Neuronal stem cell (in vitro differentiated cells): ENCODE data around the gene EHD1.

Experiments used
- DNase-seq: peaks from one replicate; pipeline ENCODE4 v3.0.0-alpha.2; 2013; ENCODE audit warnings: low spot score
- H2AFZ ChIP-seq: one replicate; pipeline ENCODE4 v1.6.1; 2013; ENCODE audit warnings: mild to moderate bottlenecking, low read length, inconsistent platforms
- H2AK5ac ChIP-seq: 2 replicates; pipeline ENCODE4 v1.6.1; 2013; ENCODE audit warnings: low read depth, mild to moderate bottlenecking, inconsistent platforms, low read length, moderate library complexity, mixed read lengths
- H2BK120ac ChIP-seq: 2 replicates; pipeline ENCODE4 v1.6.1; 2013; ENCODE audit warnings: low read depth, mild to moderate bottlenecking, inconsistent platforms, low read length, moderate library complexity, mixed read lengths
- H2BK12ac ChIP-seq: one replicate; pipeline ENCODE4 v1.6.1; 2013; ENCODE audit warnings: low read length, inconsistent platforms
- H2BK15ac ChIP-seq: 2 replicates; pipeline ENCODE4 v1.6.1; 2013; ENCODE audit warnings: mild to moderate bottlenecking, low read length, inconsistent platforms, mixed read lengths
- H2BK5ac ChIP-seq: one replicate; pipeline ENCODE4 v1.6.1; 2013; ENCODE audit warnings: inconsistent platforms, mild to moderate bottlenecking, low read length, moderate library complexity
- H3K14ac ChIP-seq: one replicate; pipeline ENCODE4 v1.6.1; 2013; ENCODE audit warnings: low read length, inconsistent platforms
- H3K18ac ChIP-seq: 2 replicates; pipeline ENCODE4 v1.6.1; 2013; ENCODE audit warnings: low read length, inconsistent platforms
- H3K23ac ChIP-seq: 2 replicates; pipeline ENCODE4 v1.6.1; 2013; ENCODE audit warnings: low read depth, mild to moderate bottlenecking, mixed read lengths, low read length, inconsistent platforms; ENCODE audit not compliant: poor library complexity
- H3K27ac ChIP-seq: replicated peaks from 3 replicates; pipeline ENCODE4 v1.5.1; 2013; ENCODE audit warnings: low read length, inconsistent platforms
- H3K27me3 ChIP-seq, 3 experiments: 2 replicates each; pipeline ENCODE4 v1.6.1; 2013; ENCODE audit warnings: low read length in 3 of 3, mild to moderate bottlenecking in 2 of 3, inconsistent platforms in 1 of 3, low read depth in 1 of 3, mixed read lengths in 1 of 3, moderate library complexity in 1 of 3; ENCODE audit not compliant: control insufficient read depth in 3 of 3, insufficient read depth in 3 of 3
- H3K36me3 ChIP-seq, 2 donors: replicated peaks in 1 of 2; 2 replicates each; pipeline ENCODE4 v1.6.1; 2013; ENCODE audit warnings: low read length in 2 of 2; ENCODE audit not compliant: control insufficient read depth in 2 of 2, insufficient read depth in 2 of 2
- H3K4ac ChIP-seq: 2 replicates; pipeline ENCODE4 v1.6.1; 2013; ENCODE audit warnings: inconsistent platforms, mild to moderate bottlenecking, low read length, moderate library complexity
- H3K4me1 ChIP-seq, 2 donors: 1 replicate in 1 of 2; 2 replicates in 1 of 2; pipeline ENCODE4 v1.6.1; 2013; ENCODE audit warnings: low read length in 2 of 2, low read depth in 1 of 2; ENCODE audit not compliant: control insufficient read depth in 2 of 2, insufficient read depth in 1 of 2
- H3K4me2 ChIP-seq: one replicate; pipeline ENCODE4 v1.6.1; 2013; ENCODE audit warnings: mild to moderate bottlenecking, low read length, inconsistent platforms; ENCODE audit not compliant: insufficient read depth, poor library complexity, severe bottlenecking
- H3K4me3 ChIP-seq, 2 donors: 2 replicates each; pipeline ENCODE4 v1.5.1; 2013; ENCODE audit warnings: low read length in 2 of 2, mild to moderate bottlenecking in 2 of 2, inconsistent platforms in 1 of 2, moderate library complexity in 1 of 2
- H3K79me1 ChIP-seq: one replicate; pipeline ENCODE4 v1.6.1; 2013; ENCODE audit warnings: low read depth, mild to moderate bottlenecking, inconsistent platforms, low read length, moderate library complexity
- H3K9ac ChIP-seq: one replicate; pipeline ENCODE4 v1.6.1; 2013; ENCODE audit warnings: mild to moderate bottlenecking, low read depth, low read length, inconsistent platforms; ENCODE audit not compliant: poor library complexity
- H3K9me3 ChIP-seq, 2 donors: replicated peaks in 1 of 2; 2 replicates each; pipeline versions ENCODE3 to v1.6.1; 2013; ENCODE audit warnings: low read length in 2 of 2, mild to moderate bottlenecking in 2 of 2, inconsistent platforms in 1 of 2, low read depth in 1 of 2, mixed read lengths in 1 of 2, moderate library complexity in 1 of 2; ENCODE audit not compliant: control insufficient read depth in 2 of 2, insufficient read depth in 1 of 2
- H4K8ac ChIP-seq: one replicate; pipeline ENCODE4 v1.6.1; 2013; ENCODE audit warnings: low read depth, mild to moderate bottlenecking, inconsistent platforms, low read length, moderate library complexity
- H4K91ac ChIP-seq: one replicate; pipeline ENCODE4 v1.6.1; 2013; ENCODE audit warnings: low read length, low read depth, mild to moderate bottlenecking, inconsistent platforms; ENCODE audit not compliant: poor library complexity
- WGBS, 2 donors: extraction: QIAGEN DNeasy Blood & Tissue Kit; methylation state at CpG; one replicate each; pipeline ENCODE4 v1.1.7; 2013; ENCODE audit warnings: missing lambda C conversion rate in 2 of 2, mixed read lengths in 1 of 2; ENCODE audit not compliant: insufficient read length in 2 of 2, insufficient replicate concordance in 1 of 2; ENCODE audit errors: extremely low coverage in 2 of 2; 5-methylcytosine and 5-hydroxymethylcytosine counted together

EHD1 gene

DNA sequence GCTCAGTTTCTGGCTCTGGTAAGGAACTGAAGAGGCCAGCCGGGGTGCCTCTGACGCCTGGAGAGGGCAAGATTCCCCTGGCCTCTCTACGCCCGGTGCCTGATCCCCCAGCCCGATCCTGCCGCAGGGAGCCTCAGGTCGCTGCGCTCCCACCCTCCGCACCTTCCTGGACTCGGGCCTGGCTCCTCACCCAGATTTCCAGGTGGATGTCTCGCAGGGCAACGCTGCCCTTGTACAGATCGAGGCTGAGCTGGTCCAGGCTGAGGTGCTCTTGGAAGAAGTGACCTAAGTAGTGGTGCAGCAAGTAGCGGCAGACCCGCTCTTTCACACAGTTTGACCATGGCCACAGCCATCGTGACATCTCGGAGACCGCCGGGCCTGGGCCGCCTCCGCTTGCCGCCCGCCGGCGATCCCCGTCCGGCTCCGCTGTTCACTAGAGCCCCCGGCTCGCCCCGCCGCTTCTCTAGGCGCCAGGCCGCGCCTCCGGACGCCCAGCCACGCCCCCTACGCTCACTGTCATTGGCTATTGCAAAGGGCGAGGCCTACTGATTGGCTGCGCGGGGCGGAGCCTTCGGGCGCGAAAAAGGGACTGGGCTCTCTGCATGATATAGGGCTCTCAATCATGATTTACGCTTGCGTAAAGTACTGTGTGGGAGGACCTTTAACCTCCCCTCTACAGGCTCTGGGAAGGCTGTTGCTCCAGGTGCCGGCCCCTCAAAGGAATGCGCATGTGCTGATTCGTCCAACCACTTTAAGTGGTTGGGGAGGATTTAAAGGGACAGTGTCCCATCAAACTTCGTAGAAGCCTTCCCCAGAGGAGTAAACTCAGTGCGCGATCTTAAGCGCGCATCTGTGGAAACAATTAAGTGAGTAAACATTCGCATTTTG lies 38.6 kb upstream of the EHD1 start, which contains the start of gene ATG2A:
Gene ATG2A (minus strand): TSS at position 435 of the 888 bp plus-strand sequence. CDS start 74 bp downstream, at position 361.
- no CpG with 5 or more reads among the region's 57 CpGs for WGBS, 2 donors
- DNase-seq: peak; percentile 99
- peak within 1 kb of the TSS; percentile 95 for H3K18ac ChIP-seq

DNA sequence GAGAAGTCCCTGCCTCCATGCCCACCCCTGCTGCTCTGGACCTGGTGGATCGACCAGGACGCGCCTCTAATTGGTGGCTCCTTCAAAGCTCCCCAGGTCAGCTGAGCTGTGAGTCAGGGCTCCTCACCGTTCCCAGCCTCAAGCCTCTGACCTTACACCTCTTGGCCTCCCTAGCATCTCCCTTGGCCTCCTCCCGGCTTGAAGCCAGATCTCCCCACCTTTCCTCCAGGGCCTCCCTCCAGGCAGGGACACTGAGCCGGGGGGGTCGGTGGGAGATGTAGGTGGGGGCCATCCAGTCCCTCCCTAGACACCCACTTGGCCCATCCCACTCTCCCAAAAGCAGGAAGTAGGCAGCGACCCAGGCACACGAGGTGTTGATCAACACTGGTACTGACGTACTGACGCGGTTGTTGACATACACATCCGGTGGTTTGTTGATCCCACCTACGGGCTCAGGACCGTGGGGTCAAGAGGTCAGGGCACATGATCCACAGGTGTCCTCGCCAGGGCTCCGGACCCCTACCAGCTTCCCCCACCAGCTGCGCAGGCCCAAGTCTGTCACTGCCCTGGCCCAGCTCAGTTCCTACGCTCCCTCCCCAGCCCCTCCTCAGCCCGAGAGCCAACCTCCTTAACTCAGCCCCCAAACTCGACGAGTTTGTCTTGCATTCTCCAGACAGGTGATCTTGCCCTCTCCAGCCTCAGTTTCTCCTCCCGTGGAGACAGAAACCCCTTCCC lies 37.8 kb upstream of the EHD1 start:
- Histone ChIP-seq H2AK5ac (peak overlapping the region; percentile 57), H3K79me1 (peaks cover 2% of the 10 kb centered on the region), H3K4me1 (peaks cover 6 to 10% of the 10 kb centered on the region in 2 donors), H3K23ac (peak overlapping the region; percentile 25), H3K27ac (no peak overlapping the region), H2BK5ac (peak overlapping the region; percentile 76), H3K4ac (no peak overlapping the region), H3K36me3 (peaks cover 11 to 19% of the 10 kb centered on the region in 2 donors), H3K18ac (peak overlapping the region; percentile 7), H2BK120ac (no peak overlapping the region), H4K91ac (no peak overlapping the region), H3K14ac (peak overlapping the region; percentile 3), H2BK12ac (no peak overlapping the region), H4K8ac (no peak overlapping the region), H3K4me2 (peak overlapping the region; percentile 90), H2AFZ (peak overlapping the region; percentile 64), H2BK15ac (peak overlapping the region; percentile 71), H3K9me3 (no peaks in the 10 kb centered on the region), H3K9ac (peak overlapping the region; percentile 97), H3K27me3 (no peaks in the 10 kb centered on the region), H3K4me3 (peak overlapping the region; percentile 69 to 96)
- no CpG with 5 or more reads among the region's 23 CpGs for WGBS, 2 donors
- DNase-seq: no peak

More for the DNA sequence above, 38.6 kb upstream of the EHD1 start, which contains the start of gene ATG2A:
- peak within 1 kb of the TSS; percentile 76 for H2BK5ac ChIP-seq
- no peak within 1 kb of the TSS for H2BK12ac ChIP-seq
- H3K9ac ChIP-seq: peak within 1 kb of the TSS; percentile 97
- peak within 1 kb of the TSS; percentile 93 for H3K4ac ChIP-seq
- no peak within 1 kb of the TSS for H4K8ac ChIP-seq
- H2AK5ac ChIP-seq: peak within 1 kb of the TSS; percentile 57
- peak within 1 kb of the TSS; percentile 72 for H3K14ac ChIP-seq
- no peaks in the 10 kb centered on the region for H3K27me3 ChIP-seq
- H3K23ac ChIP-seq: peak within 1 kb of the TSS; percentile 25
- no peak within 1 kb of the TSS for H2BK120ac ChIP-seq
- peak within 1 kb of the TSS; percentile 62 for H3K27ac ChIP-seq
- no peaks in the 10 kb centered on the region for H3K9me3 ChIP-seq
- peak within 1 kb of the TSS; percentile 71 for H2BK15ac ChIP-seq
- H2AFZ ChIP-seq: peak within 1 kb of the TSS; percentile 70
- no peak within 1 kb of the TSS for H4K91ac ChIP-seq
- H3K4me1 ChIP-seq: peaks cover 6 to 10% of the 10 kb centered on the region in 2 donors
- peak within 1 kb of the TSS; percentile 69 to 96 for H3K4me3 ChIP-seq
- peaks cover 4 to 11% of the 10 kb centered on the region in 2 donors for H3K36me3 ChIP-seq
- H3K79me1 ChIP-seq: peaks cover 2% of the 10 kb centered on the region
- peak within 1 kb of the TSS; percentile 90 for H3K4me2 ChIP-seq

DNA sequence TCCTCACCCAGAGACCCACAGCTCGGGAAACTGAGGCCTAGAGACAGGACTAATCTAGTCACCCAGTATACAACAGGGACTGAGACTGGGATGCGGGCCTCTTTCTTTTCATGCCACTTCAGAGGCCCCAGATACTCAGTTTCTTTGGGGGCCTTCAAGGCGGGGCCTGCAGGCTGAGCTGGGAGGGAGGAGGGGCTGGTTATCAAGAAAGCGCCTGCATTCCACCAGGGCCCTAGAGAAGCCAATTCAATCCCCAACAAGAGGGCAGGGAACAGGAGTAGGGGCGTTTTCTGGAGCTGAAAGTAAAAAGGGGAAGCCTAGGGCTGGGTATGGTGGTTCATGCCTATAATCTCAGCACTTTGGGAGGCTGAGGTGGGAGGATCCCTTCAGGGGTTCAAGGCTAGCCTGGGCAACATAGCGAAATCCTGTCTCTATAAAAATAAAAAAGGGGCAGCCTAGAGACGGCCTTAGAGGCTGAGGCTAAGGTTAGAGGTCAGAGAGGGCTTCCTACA lies 37.0 kb upstream of the EHD1 start:
- Histone ChIP-seq H3K4me3 (peak overlapping the region in 1 of 2 donors; percentile 69), H2BK5ac (no peak overlapping the region)
- no CpG with 5 or more reads among the region's 7 CpGs for WGBS, 2 donors

More for the DNA sequence above, 37.0 kb upstream of the EHD1 start:
- Histone ChIP-seq H4K8ac (no peak overlapping the region), H3K23ac (no peak overlapping the region), H3K9ac (no peak overlapping the region), H3K4me2 (peak overlapping the region; percentile 4), H2BK15ac (no peak overlapping the region), H2AFZ (no peak overlapping the region), H2BK12ac (no peak overlapping the region), H3K4ac (no peak overlapping the region), H2BK120ac (no peak overlapping the region), H3K79me1 (peaks cover 2% of the 10 kb centered on the region), H3K18ac (no peak overlapping the region), H3K27me3 (no peaks in the 10 kb centered on the region), H3K9me3 (no peaks in the 10 kb centered on the region), H3K27ac (no peak overlapping the region), H4K91ac (no peak overlapping the region), H2AK5ac (peak overlapping the region; percentile 24), H3K4me1 (peaks cover 6 to 10% of the 10 kb centered on the region in 2 donors), H3K36me3 (peaks cover 18 to 27% of the 10 kb centered on the region in 2 donors), H3K14ac (no peak overlapping the region)
- DNase-seq: no peak
